PC-9 (cell line): Measurements from ENCODE around the gene ROR2. TPM values are rescaled to one million over a fixed set of nuclear protein-coding genes. Genes with fewer than 3 reads are reported as not detected.

ENCODE experiments used
- BruUV-seq: library from RNA; stranded (reverse); fragments of 400-500 nt; replicated peaks from 2 replicates; lab custom pipeline; 2021; lab: Mats Ljungman, UMichigan
- CTCF ChIA-PET: fragments of 300-600 bp; sonication (Branson Sonifier 250); formaldehyde crosslinking; loops from one replicate; lab custom pipeline; 2022; ENCODE audit warnings: antibody characterized with exemption; lab: Charles Lee
- POLR2A ChIA-PET: fragments of 300-600 bp; sonication (Branson Sonifier 250); formaldehyde crosslinking; loops from one replicate; lab custom pipeline; 2022; ENCODE audit warnings: antibody characterized with exemption; ENCODE audit not compliant: unreplicated experiment; lab: Charles Lee
- DNase-seq, 2 experiments: peaks; one replicate each; pipeline versions ENCODE4 v3.0.0 to v3.0.0-alpha.2; 2015 to 2022; ENCODE audit warnings: mixed read lengths in 1 of 2
- H2AFZ ChIP-seq: fragments of 200-600 bp; sonication (generic); 2 replicates; pipeline ENCODE4 v1.8.1; 2017; ENCODE audit warnings: antibody characterized with exemption
- H3F3A ChIP-seq: fragments of 200-600 bp; sonication (generic); 2 replicates; pipeline ENCODE4 v1.8.1; 2017; ENCODE audit warnings: antibody characterized with exemption, mild to moderate bottlenecking, low read depth; ENCODE audit not compliant: insufficient read depth
- H3K27ac ChIP-seq: fragments of 200-600 bp; sonication (generic); 2 replicates; pipeline ENCODE4 v1.6.1; 2016; ENCODE audit warnings: mixed run types
- H3K27me3 ChIP-seq: fragments of 200-600 bp; sonication (generic); 2 replicates; pipeline ENCODE4 v1.6.1; 2016; ENCODE audit warnings: low read depth, mixed run types; ENCODE audit not compliant: insufficient read depth
- H3K36me3 ChIP-seq: fragments of 200-600 bp; sonication (generic); 2 replicates; pipeline ENCODE4 v1.6.1; 2016; ENCODE audit warnings: low read depth, mixed run types
- H3K4me1 ChIP-seq: fragments of 200-600 bp; sonication (generic); replicated peaks from 2 replicates; pipeline ENCODE4 v1.6.1; 2016; ENCODE audit warnings: mixed run types; ENCODE audit not compliant: insufficient read depth
- H3K4me2 ChIP-seq: fragments of 200-600 bp; sonication (generic); 2 replicates; pipeline ENCODE4 v1.6.1; 2017; ENCODE audit warnings: mixed run types
- H3K4me3 ChIP-seq: fragments of 200-600 bp; sonication (generic); 2 replicates; pipeline ENCODE4 v1.6.1; 2016; ENCODE audit warnings: mixed run types
- H3K79me2 ChIP-seq: fragments of 200-600 bp; sonication (generic); 2 replicates; pipeline ENCODE4 v1.6.1; 2017; ENCODE audit warnings: low read depth, mixed run types
- H3K9me2 ChIP-seq: fragments of 200-600 bp; sonication (generic); 2 replicates; pipeline ENCODE4 v1.8.1; 2017; ENCODE audit warnings: mild to moderate bottlenecking; ENCODE audit not compliant: insufficient read depth
- H3K9me3 ChIP-seq: fragments of 200-600 bp; sonication (generic); 2 replicates; pipeline ENCODE4 v1.8.1; 2016; ENCODE audit warnings: low read depth; ENCODE audit not compliant: insufficient read depth
- H4K20me1 ChIP-seq: fragments of 200-600 bp; sonication (generic); 2 replicates; pipeline ENCODE4 v1.8.1; 2017; ENCODE audit not compliant: insufficient read depth
- CTCF ChIP-seq: fragments of 200-600 bp; sonication (generic); conservative IDR thresholded peaks from 2 replicates; pipeline ENCODE4 v1.6.1; 2017; ENCODE audit warnings: mixed run types, antibody characterized with exemption, mild to moderate bottlenecking, moderate library complexity
- EZH2 ChIP-seq: fragments of 200-600 bp; sonication (generic); IDR thresholded peaks from 2 replicates; pipeline ENCODE4 v1.8.0; 2017; ENCODE audit warnings: antibody characterized with exemption, low read depth
- intact Hi-C: fragments of 100-400 bp; cut with micrococcal nuclease; formaldehyde crosslinking; loops from one replicate; pipeline ENCODE4 v1.10.0; 2022; ENCODE audit not compliant: unreplicated experiment
- total RNA-seq: library from RNA; stranded (reverse); gene quantifications from 2 replicates; pipeline ENCODE4 v1.2.3, GENCODE V29; 2021

ROR2 gene
- total RNA-seq, 1 experiment from 2014 or later, result not detected

GRCh38 chr9:91783411-91783810, 166.6 kb downstream of the ROR2 start:
- Histone ChIP-seq H3K27ac (no peak overlapping the region), H3K9me3 (no peaks in the 10 kb centered on the region), H3F3A (no peaks in the 10 kb centered on the region), H3K4me2 (no peak overlapping the region), H4K20me1 (no peaks in the 10 kb centered on the region), H3K9me2 (no peaks in the 10 kb centered on the region), H3K4me1 (no peaks in the 10 kb centered on the region), H3K36me3 (no peaks in the 10 kb centered on the region), H3K27me3 (peaks cover 72% of the 10 kb centered on the region), H3K4me3 (no peak overlapping the region), H3K79me2 (no peaks in the 10 kb centered on the region), H2AFZ (no peak overlapping the region)
- CTCF ChIA-PET, result no interaction called here
- BruUV-seq, result no TSS peak
- TF ChIP-seq CTCF (no peak), EZH2 (no peak)
- no peak for DNase-seq
- POLR2A ChIA-PET, result no interaction called here
- intact Hi-C loops, result no loop called here

GRCh38 chr9:91782708-91783214, 167.3 kb downstream of the ROR2 start:
- DNase-seq, result no peak
- Histone ChIP-seq H3K4me2 (no peak overlapping the region), H4K20me1 (no peaks in the 10 kb centered on the region), H3K9me3 (no peaks in the 10 kb centered on the region), H3K36me3 (no peaks in the 10 kb centered on the region), H3K27me3 (peaks cover 70% of the 10 kb centered on the region), H3F3A (no peaks in the 10 kb centered on the region), H3K79me2 (no peaks in the 10 kb centered on the region), H3K9me2 (no peaks in the 10 kb centered on the region), H2AFZ (no peak overlapping the region), H3K4me3 (no peak overlapping the region), H3K27ac (no peak overlapping the region), H3K4me1 (no peaks in the 10 kb centered on the region)
- TF ChIP-seq EZH2 (no peak), CTCF (no peak)
- intact Hi-C loops, result no loop called here
- ChIA-PET POLR2A (no interaction called here), CTCF (no interaction called here)
- BruUV-seq, result no TSS peak

GRCh38 chr9:91781906-91782305, 168.1 kb downstream of the ROR2 start:
- Histone ChIP-seq H3K4me1 (no peaks in the 10 kb centered on the region), H3F3A (no peaks in the 10 kb centered on the region), H3K36me3 (no peaks in the 10 kb centered on the region), H3K4me3 (no peak overlapping the region), H3K27me3 (peaks cover 72% of the 10 kb centered on the region), H3K9me2 (no peaks in the 10 kb centered on the region), H3K9me3 (no peaks in the 10 kb centered on the region), H3K27ac (no peak overlapping the region), H3K79me2 (no peaks in the 10 kb centered on the region), H2AFZ (no peak overlapping the region), H3K4me2 (no peak overlapping the region), H4K20me1 (no peaks in the 10 kb centered on the region)
- BruUV-seq, result no TSS peak
- no peak for DNase-seq
- ChIA-PET CTCF (no interaction called here), POLR2A (no interaction called here)
- intact Hi-C loops, result no loop called here
- no peak for TF ChIP-seq CTCF
- no peak for TF ChIP-seq EZH2
